Ovary (tissue), 3 donors: ENCODE data around the gene MAP1LC3A.

Experiments
- EP300 ChIP-seq: sonication (generic); formaldehyde crosslinking; IDR thresholded peaks from one replicate; pipeline ENCODE4 v1.6.1; 2017; ENCODE audit warnings: antibody characterized with exemption
- POLR2A ChIP-seq: fragments of 450-650 bp; IDR thresholded peaks from one replicate; pipeline ENCODE4 v1.6.1; 2017; ENCODE audit warnings: antibody characterized with exemption, mild to moderate bottlenecking, moderate library complexity
- TF ChIP-seq, protein P1 (sequence below), 3 donors: fragments of 450-650 bp in 2 of 3; fragments of 200-600 bp in 1 of 3; IDR thresholded peaks; one replicate each; pipeline versions ENCODE4 v1.5.1 to v1.8.0; 2016 to 2022; ENCODE audit warnings: antibody characterized with exemption in 3 of 3, mild to moderate bottlenecking in 1 of 3
- donor health status: DM: no; HTN: no; CAD: no.

DNA sequence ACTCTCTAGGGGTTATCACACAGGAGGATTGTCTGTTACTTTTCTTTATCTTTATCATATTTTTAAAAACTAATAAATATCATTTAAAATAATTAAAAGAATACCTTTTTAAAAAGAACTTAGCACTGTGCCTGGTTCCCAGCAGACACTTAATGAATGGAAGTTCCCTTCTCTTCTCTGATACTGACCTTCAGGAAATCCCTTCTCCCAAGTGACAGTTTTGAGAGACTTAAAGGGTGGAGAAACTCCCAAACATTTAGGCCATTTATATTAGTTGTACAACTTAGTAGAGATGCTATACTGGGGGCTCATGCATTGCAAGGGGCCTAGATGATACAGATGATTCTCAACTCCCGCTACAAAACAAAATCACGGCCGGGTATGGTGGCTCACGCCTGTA lies 18.5 kb downstream of the MAP1LC3A start:
- TF ChIP-seq, protein P1, sequence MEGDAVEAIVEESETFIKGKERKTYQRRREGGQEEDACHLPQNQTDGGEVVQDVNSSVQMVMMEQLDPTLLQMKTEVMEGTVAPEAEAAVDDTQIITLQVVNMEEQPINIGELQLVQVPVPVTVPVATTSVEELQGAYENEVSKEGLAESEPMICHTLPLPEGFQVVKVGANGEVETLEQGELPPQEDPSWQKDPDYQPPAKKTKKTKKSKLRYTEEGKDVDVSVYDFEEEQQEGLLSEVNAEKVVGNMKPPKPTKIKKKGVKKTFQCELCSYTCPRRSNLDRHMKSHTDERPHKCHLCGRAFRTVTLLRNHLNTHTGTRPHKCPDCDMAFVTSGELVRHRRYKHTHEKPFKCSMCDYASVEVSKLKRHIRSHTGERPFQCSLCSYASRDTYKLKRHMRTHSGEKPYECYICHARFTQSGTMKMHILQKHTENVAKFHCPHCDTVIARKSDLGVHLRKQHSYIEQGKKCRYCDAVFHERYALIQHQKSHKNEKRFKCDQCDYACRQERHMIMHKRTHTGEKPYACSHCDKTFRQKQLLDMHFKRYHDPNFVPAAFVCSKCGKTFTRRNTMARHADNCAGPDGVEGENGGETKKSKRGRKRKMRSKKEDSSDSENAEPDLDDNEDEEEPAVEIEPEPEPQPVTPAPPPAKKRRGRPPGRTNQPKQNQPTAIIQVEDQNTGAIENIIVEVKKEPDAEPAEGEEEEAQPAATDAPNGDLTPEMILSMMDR (IDR thresholded peaks at IDR 0.05): no peak
- TF ChIP-seq POLR2A (no peak), EP300 (no peak)
